Vagina (tissue), 2 donors: Measurements from ENCODE around the gene MARCHF11. TPM values are rescaled to one million over a fixed set of nuclear protein-coding genes. Genes with fewer than 3 reads are reported as not detected.

Experiments
- DNase-seq, 2 donors: peaks; one replicate each; pipeline ENCODE4 v3.0.0-alpha.2; 2017; ENCODE audit errors: extremely low spot score in 2 of 2
- H3K27ac ChIP-seq: fragments of 200-600 bp; sonication (generic); one replicate; pipeline ENCODE4 v1.5.1; 2019
- H3K27me3 ChIP-seq: fragments of 200-600 bp; sonication (generic); one replicate; pipeline ENCODE4 v1.5.1; 2019
- H3K36me3 ChIP-seq, 2 donors: fragments of 200-600 bp; sonication (generic); one replicate each; pipeline ENCODE4 v1.5.1; 2017 to 2019
- H3K4me1 ChIP-seq: fragments of 200-600 bp; sonication (generic); one replicate; pipeline ENCODE4 v1.5.1; 2019
- H3K4me3 ChIP-seq, 2 donors: fragments of 200-600 bp; sonication (generic); 1 replicate in 1 of 2; 2 replicates in 1 of 2; pipeline ENCODE4 v1.5.1; 2016 to 2019
- H3K9me3 ChIP-seq: fragments of 200-600 bp; sonication (generic); one replicate; pipeline ENCODE4 v1.5.1; 2019
- CTCF ChIP-seq, 3 experiments: fragments of 450-650 bp in 2 of 3; fragments of 200-600 bp in 1 of 3; sonication (generic) in 1 of 3; IDR thresholded peaks; one replicate each; pipeline ENCODE4 v1.5.1; 2017 to 2019; ENCODE audit warnings: antibody characterized with exemption in 3 of 3, mild to moderate bottlenecking in 2 of 3, moderate library complexity in 2 of 3
- POLR2A ChIP-seq, 2 donors: fragments of 450-650 bp; IDR thresholded peaks; one replicate each; pipeline ENCODE4 v1.6.1; 2017; ENCODE audit warnings: antibody characterized with exemption in 2 of 2, mild to moderate bottlenecking in 2 of 2, moderate library complexity in 2 of 2
- POLR2AphosphoS5 ChIP-seq, 2 donors: sonication (generic); formaldehyde crosslinking; IDR thresholded peaks; one replicate each; pipeline ENCODE4 v1.9.0; 2017; ENCODE audit warnings: antibody characterized with exemption in 2 of 2, mild to moderate bottlenecking in 2 of 2, low read depth in 1 of 2; ENCODE audit not compliant: insufficient read depth in 1 of 2
- intact Hi-C: fragments of 100-400 bp; cut with DNase I; formaldehyde crosslinking; loops from one replicate; pipeline ENCODE4 v1.15.1; 2023
- total RNA-seq: library from RNA; depleted of rRNA; stranded (reverse); fragments of >200 nt; gene quantifications from one replicate; pipeline ENCODE4 v1.2.3, GENCODE V29; 2016

Gene MARCHF11
- total RNA-seq, 1 donor from 2014 or later: not detected

- Histone ChIP-seq H3K4me3 (no peak overlapping the region), H3K9me3 (no peaks in the 10 kb centered on the region), H3K4me1 (no peaks in the 10 kb centered on the region), H3K36me3 (no peaks in the 10 kb centered on the region), H3K27me3 (no peaks in the 10 kb centered on the region), H3K27ac (no peak overlapping the region)
- no peak for DNase-seq
- intact Hi-C loops: no loop called here
- no peak for TF ChIP-seq POLR2AphosphoS5 (IDR thresholded peaks at IDR 0.05; ENCODE audit: insufficient read depth in 1 of 2, low read depth in 1 of 2)
- no peak for TF ChIP-seq POLR2A (IDR thresholded peaks at IDR 0.05)
- TF ChIP-seq CTCF (IDR thresholded peaks at IDR 0.05): no peak
Observed at GRCh38 chr5:16037121-16037845, 142.3 kb downstream of the MARCHF11 start.

- H3K36me3 ChIP-seq: no peaks in the 10 kb centered on the region
- no peak for TF ChIP-seq CTCF (IDR thresholded peaks at IDR 0.05)
- no peak for TF ChIP-seq POLR2AphosphoS5 (IDR thresholded peaks at IDR 0.05; ENCODE audit: insufficient read depth in 1 of 2, low read depth in 1 of 2)
- no peak for TF ChIP-seq POLR2A (IDR thresholded peaks at IDR 0.05)
Observed at GRCh38 chr5:16034319-16035001, 145.1 kb downstream of the MARCHF11 start.

GRCh38 chr5:16033187-16033925 lies 146.2 kb downstream of the MARCHF11 start:
- intact Hi-C loops: no loop called here
- no peaks in the 10 kb centered on the region for H3K4me1 ChIP-seq
- no peak overlapping the region for H3K4me3 ChIP-seq
- H3K36me3 ChIP-seq: no peaks in the 10 kb centered on the region
- no peak for TF ChIP-seq POLR2AphosphoS5 (IDR thresholded peaks at IDR 0.05; ENCODE audit: insufficient read depth in 1 of 2, low read depth in 1 of 2)
- TF ChIP-seq POLR2A (IDR thresholded peaks at IDR 0.05): no peak
- no peak for TF ChIP-seq CTCF (IDR thresholded peaks at IDR 0.05)
- H3K27me3 ChIP-seq: no peaks in the 10 kb centered on the region
- no peak for DNase-seq
- H3K27ac ChIP-seq: no peak overlapping the region
- no peaks in the 10 kb centered on the region for H3K9me3 ChIP-seq

More at GRCh38 chr5:16034319-16035001, 145.1 kb downstream of the MARCHF11 start:
- H3K9me3 ChIP-seq: no peaks in the 10 kb centered on the region
- H3K4me3 ChIP-seq: no peak overlapping the region
- no peaks in the 10 kb centered on the region for H3K27me3 ChIP-seq
- no peaks in the 10 kb centered on the region for H3K4me1 ChIP-seq
- H3K27ac ChIP-seq: no peak overlapping the region
- intact Hi-C loops: no loop called here
- no peak for DNase-seq

GRCh38 chr5:16028708-16029107 lies 150.9 kb downstream of the MARCHF11 start:
- Histone ChIP-seq H3K27ac (no peak overlapping the region), H3K27me3 (no peaks in the 10 kb centered on the region), H3K36me3 (no peaks in the 10 kb centered on the region), H3K4me1 (no peaks in the 10 kb centered on the region), H3K9me3 (no peaks in the 10 kb centered on the region), H3K4me3 (no peak overlapping the region)
- intact Hi-C loops: no loop called here
- no peak for TF ChIP-seq POLR2A (IDR thresholded peaks at IDR 0.05)
- no peak for TF ChIP-seq POLR2AphosphoS5 (IDR thresholded peaks at IDR 0.05; ENCODE audit: insufficient read depth in 1 of 2, low read depth in 1 of 2)
- TF ChIP-seq CTCF (IDR thresholded peaks at IDR 0.05): no peak
- DNase-seq: no peak
